HG02588 (cell line): ENCODE results near the gene OXSR1.

Experiments
- ATAC-seq: cut with Tn5 transposase; IDR thresholded peaks from one replicate; pipeline ENCODE4 v1.9.1; 2021; ENCODE audit warnings: mild to moderate bottlenecking, moderate library complexity; ENCODE audit not compliant: unreplicated experiment

Gene OXSR1

GRCh38 chr3:38297947-38298711, 132.8 kb downstream of the OXSR1 start:
- ATAC-seq = no peak
